Measurements from ENCODE around the gene TANGO6.

The TANGO6 gene

DNA sequence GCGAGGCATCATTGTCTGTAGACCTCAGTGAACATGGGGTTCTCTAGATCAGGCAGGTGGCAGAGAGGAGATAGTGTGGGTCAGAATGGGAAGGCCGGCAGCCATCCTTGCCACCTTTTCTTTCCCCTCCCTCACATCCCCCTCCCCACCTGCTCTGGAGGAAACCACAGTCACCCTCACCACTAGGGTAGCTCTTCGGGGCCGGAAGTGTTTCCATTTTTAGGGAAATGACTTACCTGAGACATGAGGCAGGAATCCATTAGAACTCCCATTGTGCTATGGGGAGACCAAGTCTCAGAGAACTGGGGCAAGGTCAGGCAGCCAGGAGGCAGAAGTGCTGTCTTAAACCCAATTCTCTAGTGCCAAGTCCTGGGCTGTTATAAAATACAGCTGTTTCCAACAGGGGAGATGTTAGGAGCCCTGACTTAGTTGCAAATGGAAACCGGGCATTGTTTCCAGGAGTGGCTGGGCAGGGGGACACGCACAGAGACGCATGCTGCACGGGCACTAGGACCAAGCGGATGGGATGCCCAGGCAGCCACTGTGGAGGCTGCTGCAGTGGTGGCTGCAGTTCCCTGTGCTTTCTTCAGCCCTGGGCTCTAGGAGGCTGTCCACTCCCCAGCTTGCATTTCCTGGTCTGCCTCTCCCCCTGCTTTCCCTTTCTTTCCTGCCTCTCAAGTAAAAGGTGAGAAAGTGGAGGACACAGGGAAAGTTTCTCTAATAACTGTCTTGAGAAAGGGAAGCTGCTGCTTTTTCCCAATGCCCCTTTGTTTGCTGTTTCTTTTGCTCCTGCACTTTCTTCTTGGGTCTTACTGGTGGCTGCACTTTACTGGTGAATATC, 265.0 kb downstream of the TANGO6 start:
- Histone ChIP-seq H3K27ac (no peak overlapping the region), H3K9me3 (no peaks in the 10 kb centered on the region), H3K27me3 (peaks cover 0 to 2% of the 10 kb centered on the region in 2 donors), H3K36me3 (peaks cover 9 to 35% (median 20%) of the 10 kb centered on the region in 3 donors), H3K4me3 (peak overlapping the region in 1 of 2 donors; percentile 58), H3K4me1 (peaks cover 13 to 42% (median 30%) of the 10 kb centered on the region in 4 donors)
- DNase-seq: peak in 1 of 2 donors; percentile 28
- intact Hi-C loops (cut with DNase I; ENCODE audit: low total_unique reads): no loop called here
- TF ChIP-seq, protein P1, sequence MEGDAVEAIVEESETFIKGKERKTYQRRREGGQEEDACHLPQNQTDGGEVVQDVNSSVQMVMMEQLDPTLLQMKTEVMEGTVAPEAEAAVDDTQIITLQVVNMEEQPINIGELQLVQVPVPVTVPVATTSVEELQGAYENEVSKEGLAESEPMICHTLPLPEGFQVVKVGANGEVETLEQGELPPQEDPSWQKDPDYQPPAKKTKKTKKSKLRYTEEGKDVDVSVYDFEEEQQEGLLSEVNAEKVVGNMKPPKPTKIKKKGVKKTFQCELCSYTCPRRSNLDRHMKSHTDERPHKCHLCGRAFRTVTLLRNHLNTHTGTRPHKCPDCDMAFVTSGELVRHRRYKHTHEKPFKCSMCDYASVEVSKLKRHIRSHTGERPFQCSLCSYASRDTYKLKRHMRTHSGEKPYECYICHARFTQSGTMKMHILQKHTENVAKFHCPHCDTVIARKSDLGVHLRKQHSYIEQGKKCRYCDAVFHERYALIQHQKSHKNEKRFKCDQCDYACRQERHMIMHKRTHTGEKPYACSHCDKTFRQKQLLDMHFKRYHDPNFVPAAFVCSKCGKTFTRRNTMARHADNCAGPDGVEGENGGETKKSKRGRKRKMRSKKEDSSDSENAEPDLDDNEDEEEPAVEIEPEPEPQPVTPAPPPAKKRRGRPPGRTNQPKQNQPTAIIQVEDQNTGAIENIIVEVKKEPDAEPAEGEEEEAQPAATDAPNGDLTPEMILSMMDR (IDR thresholded peaks at IDR 0.05): no peak

GRCh38 chr16:69108905-69109252, 265.5 kb downstream of the TANGO6 start:
- TF ChIP-seq, protein P1 (IDR thresholded peaks at IDR 0.05): no peak

GRCh38 chr16:69109486-69110270, 266.3 kb downstream of the TANGO6 start:
- H3K36me3 ChIP-seq: peaks cover 18 to 49% (median 34%) of the 10 kb centered on the region in 3 donors
- H3K4me3 ChIP-seq: no peak overlapping the region
- H3K9me3 ChIP-seq: no peaks in the 10 kb centered on the region
- DNase-seq: peak in 1 of 2 donors; percentile 52
- H3K27me3 ChIP-seq: peaks cover 0 to 2% of the 10 kb centered on the region in 2 donors
- peaks cover 13 to 42% (median 30%) of the 10 kb centered on the region in 4 donors for H3K4me1 ChIP-seq
- intact Hi-C loops (cut with DNase I; ENCODE audit: low total_unique reads): no loop called here
- no peak overlapping the region for H3K27ac ChIP-seq
- TF ChIP-seq, protein P1 (IDR thresholded peaks at IDR 0.05): no peak

More at GRCh38 chr16:69108905-69109252, 265.5 kb downstream of the TANGO6 start:
- Histone ChIP-seq H3K27me3 (peaks cover 0 to 2% of the 10 kb centered on the region in 2 donors), H3K9me3 (no peaks in the 10 kb centered on the region), H3K4me1 (peaks cover 13 to 42% (median 30%) of the 10 kb centered on the region in 4 donors), H3K4me3 (no peak overlapping the region), H3K36me3 (peaks cover 10 to 41% (median 26%) of the 10 kb centered on the region in 3 donors), H3K27ac (no peak overlapping the region)
- intact Hi-C loops (cut with DNase I; ENCODE audit: low total_unique reads): no loop called here
- peak in 1 of 2 donors; percentile 39 for DNase-seq

DNA sequence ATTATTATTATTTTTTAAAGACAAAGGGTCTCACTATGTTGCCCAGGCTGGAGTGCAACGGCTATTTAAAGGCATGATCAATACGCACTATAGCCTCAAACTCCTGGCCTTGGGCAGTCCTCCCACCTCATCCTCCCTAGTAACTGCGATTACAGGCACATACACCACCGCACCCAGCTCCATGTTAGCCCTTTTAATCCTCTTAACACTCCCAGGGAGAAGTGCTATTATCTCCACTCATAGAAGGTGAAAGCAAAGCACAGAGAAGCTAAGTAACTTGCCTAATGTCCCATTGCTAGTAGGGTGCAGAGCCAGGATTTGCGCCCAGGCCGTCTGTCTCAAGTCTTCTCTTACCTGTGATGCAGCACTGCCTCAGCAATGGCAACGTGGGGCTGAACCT, 267.1 kb downstream of the TANGO6 start:
- H3K4me1 ChIP-seq: peaks cover 13 to 39% (median 28%) of the 10 kb centered on the region in 4 donors
- H3K9me3 ChIP-seq: no peaks in the 10 kb centered on the region
- intact Hi-C loops (cut with DNase I; ENCODE audit: low total_unique reads): no loop called here
- no peak overlapping the region for H3K4me3 ChIP-seq
- no peak overlapping the region for H3K27ac ChIP-seq
- peaks cover 0 to 2% of the 10 kb centered on the region in 2 donors for H3K27me3 ChIP-seq
- DNase-seq: peak in 1 of 2 donors; percentile 21
- H3K36me3 ChIP-seq: peaks cover 22 to 56% (median 41%) of the 10 kb centered on the region in 3 donors
- TF ChIP-seq, protein P1 (IDR thresholded peaks at IDR 0.05): no peak

GRCh38 chr16:69111216-69111875, 268.0 kb downstream of the TANGO6 start:
- Histone ChIP-seq H3K36me3 (peaks cover 22 to 58% (median 50%) of the 10 kb centered on the region in 3 donors), H3K4me3 (no peak overlapping the region), H3K27ac (no peak overlapping the region), H3K27me3 (peaks cover 0 to 2% of the 10 kb centered on the region in 2 donors), H3K4me1 (peaks cover 13 to 31% (median 21%) of the 10 kb centered on the region in 4 donors), H3K9me3 (no peaks in the 10 kb centered on the region)
- peak in 1 of 2 donors; percentile 7 for DNase-seq
- intact Hi-C loops (cut with DNase I; ENCODE audit: low total_unique reads): no loop called here
- TF ChIP-seq, protein P1 (IDR thresholded peaks at IDR 0.05): no peak
